ENCODE data around the gene MOSPD3. TPM values are rescaled to one million over a fixed set of nuclear protein-coding genes. Genes with fewer than 3 reads are reported as not detected.
A peak's percentile ranks its signal among the peaks of the same experiment; 100 is the strongest.

The MOSPD3 gene
- total RNA-seq, 1 experiment from 2014 or later = 25.0 TPM

GRCh38 chr7:100600730-100601038 lies 11.7 kb upstream of the MOSPD3 start:
- ChIA-PET POLR2A (no interaction called here), CTCF (no interaction called here)
- H3K27ac ChIP-seq (ENCODE audit: low read length) = no peak overlapping the region
- DNase-seq (ENCODE audit: low read depth, low spot score) = no peak
- no peak overlapping the region for H3K4me3 ChIP-seq (ENCODE audit: low read depth in 2 of 2, low read length in 2 of 2)
- no peaks in the 10 kb centered on the region for H3K36me3 ChIP-seq (ENCODE audit: control insufficient read depth, insufficient read depth, low read length)
- intact Hi-C loops (cut with micrococcal nuclease; ENCODE audit: unreplicated experiment) = no loop called here
- no peaks in the 10 kb centered on the region for H3K9me3 ChIP-seq (ENCODE audit: control insufficient read depth, insufficient read depth, low read depth, low read length)
- TF ChIP-seq REST (IDR thresholded peaks at IDR 0.05; ENCODE audit: insufficient read depth in 1 of 2, low read depth in 2 of 2, low read length in 1 of 2) (no peak), SIN3A (IDR thresholded peaks at IDR 0.05; ENCODE audit: borderline replicate concordance, insufficient read depth, low read depth, low read length) (no peak), CTCF (IDR thresholded peaks at IDR 0.05) (no peak), TCF7L2 (IDR thresholded peaks at IDR 0.05; ENCODE audit: low read depth, low read length) (no peak), POLR2AphosphoS5 (IDR thresholded peaks at IDR 0.05; ENCODE audit: low read depth, low read length) (no peak)
- ATAC-seq = no peak
- BruUV-seq (replicated peaks) = no TSS peak
- no peaks in the 10 kb centered on the region for H3K27me3 ChIP-seq (ENCODE audit: control insufficient read depth, insufficient read depth, low read length)
- no peaks in the 10 kb centered on the region; the same call in 1 of the 2 replicates for H3K4me1 ChIP-seq (ENCODE audit: control insufficient read depth, insufficient read depth, low read length)
- in situ Hi-C loops (cut with HindIII; ENCODE audit: low pct_unique_long_range_greater_than_20kb, low sequenced_read_pairs) = no loop called here

- 0 out of 2 replicates have a peak overlapping the region, but pooled peaks have one; percentile 2 for H3K27ac ChIP-seq (ENCODE audit: low read length)
- no peaks in the 10 kb centered on the region for H3K36me3 ChIP-seq (ENCODE audit: control insufficient read depth, insufficient read depth, low read length)
- in situ Hi-C loops (cut with HindIII; ENCODE audit: low pct_unique_long_range_greater_than_20kb, low sequenced_read_pairs) (no loop called here), intact Hi-C loops (cut with micrococcal nuclease; ENCODE audit: unreplicated experiment) (no loop called here)
- peaks cover 8% of the 10 kb centered on the region; the same call in 1 of the 2 replicates for H3K4me1 ChIP-seq (ENCODE audit: control insufficient read depth, insufficient read depth, low read length)
- H3K27me3 ChIP-seq (ENCODE audit: control insufficient read depth, insufficient read depth, low read length) = no peaks in the 10 kb centered on the region
- no peak for ATAC-seq
- H3K4me3 ChIP-seq (ENCODE audit: low read depth in 2 of 2, low read length in 2 of 2) = peak overlapping the region; percentile 51 to 67; a peak in 3 of 4 replicates
- ChIA-PET POLR2A (interaction anchor here (0.6 kb wide), 1 partner anchor 18 kb away, joined by 4 read pairs; no protein-coding TSS in a partner anchor), CTCF (interaction anchor here (0.7 to 1.6 kb wide), 3 partner anchors 23 to 43 kb away, joined by 3 to 8 read pairs (median 7); no protein-coding TSS in a partner anchor)
- no TSS peak for BruUV-seq (replicated peaks)
- TF ChIP-seq POLR2AphosphoS5 (IDR thresholded peaks at IDR 0.05; ENCODE audit: low read depth, low read length) (no peak), REST (IDR thresholded peaks at IDR 0.05; ENCODE audit: insufficient read depth in 1 of 2, low read depth in 2 of 2, low read length in 1 of 2) (no peak), TCF7L2 (IDR thresholded peaks at IDR 0.05; ENCODE audit: low read depth, low read length) (no peak), CTCF (IDR thresholded peaks at IDR 0.05) (no peak), SIN3A (IDR thresholded peaks at IDR 0.05; ENCODE audit: borderline replicate concordance, insufficient read depth, low read depth, low read length) (no peak)
- H3K9me3 ChIP-seq (ENCODE audit: control insufficient read depth, insufficient read depth, low read depth, low read length) = no peaks in the 10 kb centered on the region
- no peak for DNase-seq (ENCODE audit: low read depth, low spot score)
Measured at GRCh38 chr7:100602889-100603725, 9.2 kb upstream of the MOSPD3 start.
